Epidermal melanocyte (primary cell): ENCODE measurements around the gene DCAF8L1.
"Not testable (repeated sequence)": the region's sequence is repeated elsewhere in the genome, so short reads cannot be mapped to it uniquely, and the experiment has no call there.

ENCODE experiments used
- DNase-seq: peaks from one replicate; pipeline ENCODE4 v3.0.0; 2011; ENCODE audit warnings: low spot score; ENCODE audit not compliant: insufficient read length

Gene DCAF8L1

GRCh38 chrX:27981349-27981748 lies at the start of gene DCAF8L1:
TSS of gene DCAF8L1 (minus strand) at chrX:27981449. CDS start at chrX:27981334, 115 bp downstream.
- DNase-seq, result no peak

DNA sequence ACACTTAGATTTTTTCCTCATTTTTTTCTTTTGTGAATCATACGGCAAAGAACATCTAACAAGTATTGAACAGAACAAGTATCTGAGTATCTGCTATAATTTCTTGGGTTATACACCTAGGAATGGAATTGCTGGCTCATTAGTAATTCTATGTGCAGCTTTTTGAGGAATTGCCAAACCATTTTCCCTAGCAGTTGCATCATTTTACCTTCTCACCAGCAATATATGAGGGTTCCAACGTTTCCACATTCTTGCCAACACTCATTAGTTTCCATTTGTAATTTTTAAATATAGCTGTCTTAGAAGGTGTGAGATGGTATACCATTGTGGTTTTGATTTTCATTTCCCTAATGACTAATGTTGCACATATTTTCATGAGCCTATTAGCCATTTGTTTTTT lies 41.1 kb upstream of the DCAF8L1 start:
- no peak for DNase-seq

DNA sequence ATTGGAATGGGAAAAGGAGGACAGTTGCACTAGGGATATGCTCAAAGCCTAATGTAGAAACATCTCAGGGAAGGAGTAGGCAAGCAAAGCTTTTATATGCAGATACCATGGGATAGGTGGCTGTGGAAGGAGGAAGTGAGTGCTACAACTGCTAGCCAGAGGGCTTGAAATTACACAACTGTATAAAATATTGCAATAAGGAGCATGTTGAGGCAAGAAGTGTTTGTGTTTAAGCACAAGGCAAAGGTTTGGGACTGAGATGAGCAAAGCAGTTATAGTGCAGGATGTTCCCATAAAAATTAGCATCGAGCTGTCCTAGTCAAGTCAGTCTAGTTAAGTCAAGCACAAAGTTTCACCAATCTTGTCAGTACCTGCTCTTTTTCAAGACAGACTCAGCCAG lies 35.6 kb upstream of the DCAF8L1 start:
- DNase-seq, result no peak

GRCh38 chrX:28015993-28016392 lies 34.7 kb upstream of the DCAF8L1 start:
- DNase-seq, result no peak

GRCh38 chrX:28010875-28011274 lies 29.6 kb upstream of the DCAF8L1 start:
- no peak for DNase-seq

GRCh38 chrX:27998666-27999065 lies 17.4 kb upstream of the DCAF8L1 start:
- no peak for DNase-seq

- DNase-seq, result no peak
Observed at GRCh38 chrX:27997622-27998021, 16.4 kb upstream of the DCAF8L1 start.

GRCh38 chrX:27996132-27996531 lies 14.9 kb upstream of the DCAF8L1 start:
- DNase-seq, result no peak

- no peak for DNase-seq
Observed at GRCh38 chrX:27995611-27996010, 14.4 kb upstream of the DCAF8L1 start.

DNA sequence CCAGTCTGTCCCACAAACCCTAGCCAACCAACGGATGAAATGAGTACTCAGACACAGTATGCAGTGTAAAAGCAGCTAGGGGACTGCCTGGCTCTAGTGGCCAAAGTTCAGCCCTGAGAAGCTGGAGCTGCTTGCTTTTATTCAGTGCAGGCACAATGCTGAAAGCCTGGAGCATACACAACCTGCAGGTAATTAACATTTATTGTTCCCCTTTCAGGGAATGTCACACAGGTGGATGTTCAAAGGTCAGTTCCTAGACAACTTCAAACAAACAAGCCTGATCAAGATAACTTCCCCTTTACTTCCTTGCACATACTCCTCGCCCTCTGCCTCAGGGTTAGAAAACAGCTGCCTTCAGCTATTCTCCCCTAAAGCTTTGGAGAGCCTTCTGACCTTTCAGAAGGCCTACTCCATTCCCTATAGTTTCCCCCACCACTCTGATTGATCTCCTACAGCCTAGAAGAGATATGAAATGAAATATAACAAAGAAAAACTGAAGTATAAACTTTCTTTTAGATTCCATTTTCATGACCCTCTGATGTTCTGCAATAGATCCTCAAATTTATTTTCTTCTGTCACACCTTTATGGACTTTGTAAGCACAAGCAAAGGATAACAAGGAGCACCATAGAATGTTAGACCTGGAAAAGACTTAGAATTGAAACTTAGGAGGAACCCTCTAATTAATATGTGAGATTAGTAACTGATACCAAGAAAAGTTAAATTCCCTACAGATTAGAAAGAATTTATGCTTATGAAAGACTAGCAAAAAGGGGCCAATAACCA lies 6.8 kb upstream of the DCAF8L1 start:
- no peak for DNase-seq

GRCh38 chrX:27976934-27977333 lies 4.3 kb downstream of the DCAF8L1 start:
- DNase-seq, result not testable (repeated sequence)

- DNase-seq, result no peak
Observed at GRCh38 chrX:27976284-27976683, 5.0 kb downstream of the DCAF8L1 start.

GRCh38 chrX:27968878-27969277 lies 12.4 kb downstream of the DCAF8L1 start:
- DNase-seq, result no peak

- no peak for DNase-seq
Observed at GRCh38 chrX:27968352-27968751, 12.9 kb downstream of the DCAF8L1 start.

DNA sequence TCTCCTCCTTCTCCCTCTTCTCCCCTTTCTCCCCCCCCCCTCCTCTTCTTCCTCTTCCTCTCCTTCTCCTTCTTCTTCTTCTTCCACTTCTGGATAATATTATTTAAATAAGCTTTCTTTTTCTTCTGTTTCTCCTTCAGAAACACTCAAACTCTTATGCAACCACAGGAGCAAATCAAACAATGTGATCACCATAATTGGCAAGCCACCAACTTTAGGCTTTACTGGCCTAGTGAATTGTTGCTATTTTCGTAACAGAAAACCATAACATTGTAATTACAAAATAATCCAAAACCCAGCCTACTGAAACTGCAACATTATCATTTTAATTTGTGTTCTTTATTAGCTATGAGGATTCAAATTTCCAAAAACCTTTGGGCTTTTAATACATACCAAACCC lies 14.3 kb downstream of the DCAF8L1 start:
- DNase-seq, result no peak

DNA sequence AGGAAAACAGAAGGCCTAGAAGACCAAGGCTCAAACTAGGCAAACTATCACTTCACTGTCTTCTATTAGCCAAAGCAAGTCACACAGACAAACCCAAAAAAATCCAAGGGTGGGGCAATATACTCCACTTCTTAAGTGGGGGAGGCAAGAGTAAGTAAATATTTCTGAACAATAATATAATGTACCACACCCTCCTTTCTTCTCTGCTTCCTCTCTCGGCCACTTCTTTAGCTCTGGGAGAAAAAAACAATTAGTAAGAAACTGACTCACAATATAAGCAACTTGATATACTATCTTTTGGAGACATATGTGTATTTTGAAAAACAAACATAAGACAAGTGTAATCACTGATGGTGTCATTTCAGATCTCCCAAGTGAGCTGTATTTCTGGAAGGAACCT lies 14.8 kb downstream of the DCAF8L1 start:
- DNase-seq, result no peak

GRCh38 chrX:27965348-27965747 lies 15.9 kb downstream of the DCAF8L1 start:
- not testable (repeated sequence) for DNase-seq

DNA sequence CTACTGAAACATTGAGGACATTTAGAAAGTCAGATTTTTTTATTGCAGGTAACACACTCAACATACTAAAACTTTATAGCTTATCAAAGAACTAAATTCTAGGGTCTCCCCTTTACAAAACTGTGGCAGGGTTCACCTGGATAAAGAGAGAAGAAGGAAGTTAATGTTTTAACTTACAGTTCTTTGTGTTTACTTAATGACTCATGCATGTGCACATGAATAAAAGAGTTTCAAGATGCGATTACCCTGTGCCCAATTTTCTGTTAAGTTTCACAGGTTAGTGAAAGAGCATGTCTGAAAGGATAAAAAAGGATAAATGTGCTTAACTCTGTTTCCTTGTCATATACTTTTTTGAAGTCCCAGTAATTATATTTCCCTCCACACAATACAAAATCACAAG lies 16.8 kb downstream of the DCAF8L1 start:
- DNase-seq, result no peak

GRCh38 chrX:27960410-27960809 lies 20.8 kb downstream of the DCAF8L1 start:
- DNase-seq, result not testable (repeated sequence)

DNA sequence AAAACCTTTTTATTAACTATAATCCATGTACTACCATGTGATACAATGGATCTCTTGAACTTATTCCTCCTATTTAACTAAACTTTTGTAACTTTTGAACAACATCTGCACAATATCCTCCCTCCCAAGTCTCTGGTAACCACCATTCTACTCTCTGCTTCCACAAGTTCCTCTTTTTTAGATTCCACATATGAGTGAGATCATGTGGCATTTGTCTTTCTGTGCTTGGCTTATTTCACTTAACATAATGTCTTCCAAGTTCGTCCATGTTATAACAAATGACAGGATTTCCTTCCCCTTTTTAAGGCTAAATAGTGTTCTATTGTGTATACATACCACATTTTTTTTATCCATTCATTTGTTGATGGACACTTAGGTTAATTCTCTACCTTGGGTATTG lies 28.1 kb downstream of the DCAF8L1 start:
- no peak for DNase-seq

DNA sequence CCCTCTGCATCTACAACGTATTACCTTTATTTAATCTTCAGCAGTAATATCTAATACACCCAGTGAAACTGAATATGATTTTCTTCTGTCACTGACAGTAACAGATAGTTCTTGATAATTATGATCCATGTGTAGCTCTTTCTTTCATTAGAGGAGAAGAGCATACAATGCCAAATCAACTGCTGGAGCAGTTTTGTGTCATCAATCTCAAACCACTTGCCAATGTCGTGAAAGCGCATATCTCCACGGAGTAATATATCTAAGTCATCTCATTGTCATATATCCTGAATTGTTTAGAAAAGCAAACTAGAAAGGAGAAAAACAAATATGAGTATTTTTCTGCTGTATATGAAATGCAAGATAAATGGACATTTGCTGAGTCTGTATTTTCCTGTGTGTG lies 47.9 kb downstream of the DCAF8L1 start:
- no peak for DNase-seq
